ENCODE results near the gene SLMAP.

Gene SLMAP

GRCh38 chr3:57948080-57948671 lies 192.1 kb downstream of the SLMAP start:
- no peak for DNase-seq

- DNase-seq: no peak
These were observed 192.7 kb downstream of the SLMAP start for GRCh38 chr3:57948781-57949242.

- no peak for DNase-seq
These were observed 193.2 kb downstream of the SLMAP start for GRCh38 chr3:57949344-57949743.

- no peak for DNase-seq
These were observed 193.9 kb downstream of the SLMAP start for GRCh38 chr3:57949785-57950615.

GRCh38 chr3:57951066-57951882 lies 195.2 kb downstream of the SLMAP start:
- peak; percentile 77 for DNase-seq

GRCh38 chr3:57952208-57952631 lies 196.1 kb downstream of the SLMAP start:
- DNase-seq: no peak

- DNase-seq: no peak
These were observed 196.5 kb downstream of the SLMAP start for GRCh38 chr3:57952651-57953050.

- DNase-seq: no peak
These were observed 197.5 kb downstream of the SLMAP start for GRCh38 chr3:57953576-57953975.

GRCh38 chr3:57956119-57956832 lies 200.2 kb downstream of the SLMAP start:
- DNase-seq: no peak

GRCh38 chr3:57956833-57957174 lies 200.7 kb downstream of the SLMAP start:
- no peak for DNase-seq

GRCh38 chr3:57957824-57958223 lies 201.7 kb downstream of the SLMAP start:
- DNase-seq: no peak

GRCh38 chr3:57958642-57959422 lies 202.7 kb downstream of the SLMAP start:
- DNase-seq: no peak

- no peak for DNase-seq
These were observed 203.5 kb downstream of the SLMAP start for GRCh38 chr3:57959423-57960173.

- no peak for DNase-seq
These were observed 204.0 kb downstream of the SLMAP start for GRCh38 chr3:57960174-57960505.

GRCh38 chr3:57961177-57961827 lies 205.2 kb downstream of the SLMAP start:
- DNase-seq: no peak

- DNase-seq: peak; percentile 27
These were observed 205.8 kb downstream of the SLMAP start for GRCh38 chr3:57961828-57962447.

GRCh38 chr3:57962448-57962834 lies 206.3 kb downstream of the SLMAP start:
- DNase-seq: no peak

GRCh38 chr3:57963811-57964346 lies 207.8 kb downstream of the SLMAP start:
- no peak for DNase-seq

GRCh38 chr3:57966829-57967228 lies 210.7 kb downstream of the SLMAP start:
- DNase-seq: no peak

GRCh38 chr3:57967590-57967989 lies 211.5 kb downstream of the SLMAP start:
- no peak for DNase-seq
